ENCODE data around the gene RBP3.

DNA sequence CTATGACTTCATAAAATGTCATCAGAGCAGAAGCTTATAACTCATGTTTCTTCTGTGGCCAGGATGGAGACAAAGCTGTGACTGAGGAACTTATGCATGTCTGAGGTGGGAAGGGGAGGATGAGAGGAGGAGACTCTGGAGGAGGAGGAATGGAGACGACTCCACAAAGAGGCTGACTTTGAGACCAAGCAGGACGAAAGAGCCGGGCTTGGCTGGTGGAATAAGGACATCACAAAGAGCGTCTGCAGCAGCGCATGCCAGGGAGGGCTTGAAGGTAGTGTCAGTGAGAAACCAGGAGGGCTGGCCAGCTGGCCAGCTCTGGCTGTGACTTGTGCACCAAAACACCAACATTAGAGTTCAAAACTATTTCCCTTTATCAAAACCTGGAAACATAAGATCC is 32.0 kb upstream of the RBP3 start:
- TF ChIP-seq, protein P1, sequence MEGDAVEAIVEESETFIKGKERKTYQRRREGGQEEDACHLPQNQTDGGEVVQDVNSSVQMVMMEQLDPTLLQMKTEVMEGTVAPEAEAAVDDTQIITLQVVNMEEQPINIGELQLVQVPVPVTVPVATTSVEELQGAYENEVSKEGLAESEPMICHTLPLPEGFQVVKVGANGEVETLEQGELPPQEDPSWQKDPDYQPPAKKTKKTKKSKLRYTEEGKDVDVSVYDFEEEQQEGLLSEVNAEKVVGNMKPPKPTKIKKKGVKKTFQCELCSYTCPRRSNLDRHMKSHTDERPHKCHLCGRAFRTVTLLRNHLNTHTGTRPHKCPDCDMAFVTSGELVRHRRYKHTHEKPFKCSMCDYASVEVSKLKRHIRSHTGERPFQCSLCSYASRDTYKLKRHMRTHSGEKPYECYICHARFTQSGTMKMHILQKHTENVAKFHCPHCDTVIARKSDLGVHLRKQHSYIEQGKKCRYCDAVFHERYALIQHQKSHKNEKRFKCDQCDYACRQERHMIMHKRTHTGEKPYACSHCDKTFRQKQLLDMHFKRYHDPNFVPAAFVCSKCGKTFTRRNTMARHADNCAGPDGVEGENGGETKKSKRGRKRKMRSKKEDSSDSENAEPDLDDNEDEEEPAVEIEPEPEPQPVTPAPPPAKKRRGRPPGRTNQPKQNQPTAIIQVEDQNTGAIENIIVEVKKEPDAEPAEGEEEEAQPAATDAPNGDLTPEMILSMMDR (conservative IDR thresholded peaks at IDR 0.05 in 1 of 2, IDR thresholded peaks at IDR 0.05 in 1 of 2; ENCODE audit: low read depth in 1 of 2, low read length in 2 of 2), result no peak
- no peak for TF ChIP-seq EZH2 (IDR thresholded peaks at IDR 0.05; ENCODE audit: low read length, missing control alignments)

All from fibroblast of lung (primary cell).